Prostate gland (tissue), 2 donors: Measurements from ENCODE around the gene ADGRG1.

Experiments used
- CTCF ChIP-seq, 4 experiments: fragments of 200-600 bp in 2 of 4; fragments of 450-650 bp in 2 of 4; sonication (generic) in 2 of 4; IDR thresholded peaks; 1 replicate in 3 of 4; 2 replicates in 1 of 4; pipeline ENCODE4 v1.5.1; 2016 to 2019; ENCODE audit warnings: antibody characterized with exemption in 4 of 4, mild to moderate bottlenecking in 2 of 4, moderate library complexity in 2 of 4
- POLR2A ChIP-seq: fragments of 450-650 bp; IDR thresholded peaks from one replicate; pipeline ENCODE4 v1.6.1; 2016; ENCODE audit warnings: antibody characterized with exemption, mild to moderate bottlenecking

GRCh38 chr16:57694231-57694724 is 65.8 kb downstream of the ADGRG1 start:
- TF ChIP-seq CTCF (IDR thresholded peaks at IDR 0.05) (no peak), POLR2A (no peak)
